Natural killer cell (primary cell): Measurements from ENCODE around the gene MT1X. TPM values are rescaled to one million over a fixed set of nuclear protein-coding genes. Genes with fewer than 3 reads are reported as not detected.

Source experiments
- ATAC-seq, 3 donors: fragments of 150-1000 bp in 2 of 3; fragments of 200-7000 bp in 1 of 3; cut with Tn5 transposase; 1 replicate in 1 of 3; 2 replicates in 2 of 3; pipeline ENCODE4 v1.10.0; 2021; ENCODE audit warnings: mild to moderate bottlenecking in 2 of 3, moderate library complexity in 2 of 3
- DNase-seq, 2 donors: peaks; one replicate each; pipeline versions ENCODE4 v3.0.0 to v3.0.0-alpha.2; 2013 to 2021; ENCODE audit warnings: mixed read lengths in 1 of 2
- H3K27ac ChIP-seq: one replicate; pipeline ENCODE4 v1.5.1; 2013; ENCODE audit warnings: mild to moderate bottlenecking, low read length
- H3K27me3 ChIP-seq: one replicate; pipeline ENCODE4 v1.6.1; 2013; ENCODE audit warnings: low read length; ENCODE audit not compliant: control insufficient read depth, insufficient read depth
- H3K36me3 ChIP-seq: one replicate; pipeline ENCODE4 v1.6.1; 2013; ENCODE audit warnings: low read length; ENCODE audit not compliant: control insufficient read depth, insufficient read depth
- H3K4me1 ChIP-seq: one replicate; pipeline ENCODE4 v1.6.1; 2013; ENCODE audit warnings: low read length; ENCODE audit not compliant: control insufficient read depth, insufficient read depth
- H3K4me3 ChIP-seq: one replicate; pipeline ENCODE4 v1.5.1; 2013; ENCODE audit warnings: low read length
- H3K9me3 ChIP-seq: one replicate; pipeline ENCODE4 v1.6.1; 2013; ENCODE audit warnings: low read length; ENCODE audit not compliant: control insufficient read depth, insufficient read depth
- H3K27ac Mint-ChIP-seq, 2 donors: one replicate each; pipeline ENCODE4 v1.8.0; 2022; ENCODE audit warnings: mild to moderate bottlenecking in 2 of 2, mixed read lengths in 2 of 2, moderate library complexity in 1 of 2
- H3K27me3 Mint-ChIP-seq, 2 donors: one replicate each; pipeline ENCODE4 v1.8.0; 2022; ENCODE audit warnings: low read depth in 2 of 2, mixed read lengths in 2 of 2
- H3K36me3 Mint-ChIP-seq: one replicate; pipeline ENCODE4 v1.8.0; 2022; ENCODE audit warnings: mixed read lengths
- H3K4me1 Mint-ChIP-seq, 2 donors: one replicate each; pipeline ENCODE4 v1.8.0; 2022; ENCODE audit warnings: mixed read lengths in 2 of 2
- H3K4me3 Mint-ChIP-seq: one replicate; pipeline ENCODE4 v1.8.0; 2022; ENCODE audit warnings: mild to moderate bottlenecking, moderate library complexity, mixed read lengths
- H3K9me3 Mint-ChIP-seq, 2 donors: one replicate each; pipeline ENCODE4 v1.8.0; 2022; ENCODE audit warnings: mixed read lengths in 2 of 2
- CTCF ChIP-seq: fragments of 200-600 bp; IDR thresholded peaks from one replicate; pipeline ENCODE4 v1.8.0; 2022; ENCODE audit warnings: antibody characterized with exemption
- WGBS: methylation state at CpG from one replicate; pipeline ENCODE4 v1.1.7; 2013; ENCODE audit warnings: missing lambda C conversion rate; ENCODE audit not compliant: insufficient coverage; 5-methylcytosine and 5-hydroxymethylcytosine counted together
- intact Hi-C: fragments of 100-400 bp; cut with micrococcal nuclease; formaldehyde crosslinking; loops from one replicate; pipeline ENCODE4 v1.14.2; 2022
- total RNA-seq, 4 donors: library from RNA; stranded (reverse); fragments of 120-200 nt in 1 of 4; gene quantifications; one replicate each; pipeline versions ENCODE4 v1.2.3 to v1.2.4, GENCODE V29; 2013 to 2022

The MT1X gene
- total RNA-seq, 3 donors from 2014 or later (not counting 1 experiment from before 2014, with no cell fraction given), result 17.6 to 23.1 (median 20.0) TPM

DNA sequence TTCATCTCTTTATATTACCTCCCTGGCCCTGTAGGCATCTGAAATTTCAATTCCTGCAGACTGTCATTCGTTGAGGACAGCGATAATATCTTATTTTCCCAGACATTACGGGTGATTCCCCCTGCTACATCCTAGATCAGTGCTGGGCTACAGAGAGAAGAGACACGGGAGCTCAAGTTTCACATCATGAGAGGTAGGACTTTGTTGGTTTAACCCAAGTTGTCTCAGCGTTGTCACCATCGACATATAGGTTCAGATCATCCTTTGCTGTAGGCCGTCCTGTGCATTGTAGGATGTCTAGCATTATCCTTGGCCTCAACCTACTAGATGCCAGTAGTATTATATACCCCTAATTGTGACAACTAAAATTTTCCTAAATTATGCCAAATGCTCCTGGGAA lies 19.3 kb downstream of the MT1X start:
- DNase-seq, result no peak
- Mint-ChIP-seq H3K27ac (no peak overlapping the region), H3K36me3 (no peaks in the 10 kb centered on the region), H3K4me3 (no peak overlapping the region), H3K9me3 (no peaks in the 10 kb centered on the region), H3K4me1 (peaks cover 0 to 7% of the 10 kb centered on the region in 2 donors), H3K27me3 (no peaks in the 10 kb centered on the region)
- Histone ChIP-seq H3K27me3 (no peaks in the 10 kb centered on the region), H3K4me3 (no peak overlapping the region), H3K4me1 (no peaks in the 10 kb centered on the region), H3K27ac (no peak overlapping the region), H3K9me3 (peaks cover 3% of the 10 kb centered on the region), H3K36me3 (no peaks in the 10 kb centered on the region)
- WGBS, result 89% methylated on average over 7 of the region's 7 CpGs
- ATAC-seq, result no peak
- intact Hi-C loops, result loop anchor here (5.0 kb wide), 1 partner anchor 754 kb away; no protein-coding TSS in a partner anchor
- TF ChIP-seq CTCF, result no peak

GRCh38 chr16:56702836-56703235 lies 20.6 kb downstream of the MT1X start:
- Mint-ChIP-seq H3K36me3 (no peaks in the 10 kb centered on the region), H3K4me3 (no peak overlapping the region), H3K27me3 (no peaks in the 10 kb centered on the region), H3K4me1 (peaks cover 0 to 7% of the 10 kb centered on the region in 2 donors), H3K9me3 (no peaks in the 10 kb centered on the region), H3K27ac (no peak overlapping the region)
- Histone ChIP-seq H3K4me1 (no peaks in the 10 kb centered on the region), H3K36me3 (no peaks in the 10 kb centered on the region), H3K27me3 (no peaks in the 10 kb centered on the region), H3K9me3 (no peaks in the 10 kb centered on the region), H3K4me3 (no peak overlapping the region), H3K27ac (no peak overlapping the region)
- no peak for TF ChIP-seq CTCF
- intact Hi-C loops, result loop anchor here (1.0 to 5.0 kb wide), 4 partner anchors 28 to 756 kb away; partner anchors contain the start of gene NUP93
- DNase-seq, result no peak
- 100% methylated on average over 3 of the region's 5 CpGs for WGBS
- ATAC-seq, result no peak

DNA sequence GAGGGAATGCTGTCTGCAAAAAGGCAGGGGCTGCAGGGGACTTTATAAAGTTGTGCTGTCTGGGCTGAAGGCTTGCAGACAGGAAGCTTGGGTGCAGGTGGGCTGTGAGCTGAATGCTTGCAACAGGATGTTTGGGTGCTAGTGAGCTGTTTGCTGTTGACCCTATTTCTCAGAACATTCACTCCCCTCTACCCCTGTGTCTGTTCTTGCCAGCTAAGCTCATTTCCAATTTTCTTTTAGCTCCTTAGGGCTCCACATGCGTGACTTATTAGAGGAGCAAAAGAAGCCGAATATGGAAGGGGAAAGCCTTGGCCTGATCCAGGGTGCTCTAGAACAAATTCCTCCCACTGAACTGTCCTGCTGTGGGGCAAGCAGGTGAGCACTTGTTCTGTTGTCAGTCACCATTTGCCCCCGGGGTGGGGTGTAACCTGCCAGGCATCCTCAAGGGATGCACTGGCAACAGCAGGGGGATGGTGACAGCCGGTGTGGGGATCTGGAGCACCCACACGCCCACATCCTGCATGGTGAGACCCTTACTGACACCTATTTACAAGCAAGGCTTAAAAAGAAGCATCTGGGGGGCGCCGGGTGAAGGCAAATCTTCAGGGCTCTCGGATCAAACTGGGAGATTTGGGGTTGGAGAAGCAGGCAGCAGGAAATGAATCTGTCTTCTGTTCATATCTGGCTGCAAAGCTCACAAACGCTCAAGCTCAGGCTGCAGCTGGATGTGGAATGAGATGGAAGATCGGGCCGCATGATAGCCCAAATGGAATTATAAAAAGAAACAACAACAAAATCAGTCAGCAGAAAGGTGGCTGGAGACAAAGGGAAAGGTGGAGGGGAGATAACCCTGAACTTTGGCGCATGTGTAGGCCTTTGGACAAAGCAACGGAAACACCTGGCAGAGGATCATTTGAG lies 26.5 kb downstream of the MT1X start:
- Histone ChIP-seq H3K27ac (no peak overlapping the region), H3K36me3 (no peaks in the 10 kb centered on the region), H3K27me3 (no peaks in the 10 kb centered on the region), H3K9me3 (no peaks in the 10 kb centered on the region), H3K4me1 (peaks cover 13% of the 10 kb centered on the region), H3K4me3 (no peak overlapping the region)
- WGBS, result 64% methylated on average over 13 of the region's 13 CpGs
- no peaks in the 10 kb centered on the region for H3K36me3 Mint-ChIP-seq
- DNase-seq (peak in 1 of 2 donors; percentile 65), ATAC-seq (peak in 2 of 3 donors; percentile 36 to 40)
- H3K27me3 Mint-ChIP-seq, result no peaks in the 10 kb centered on the region
- H3K4me1 Mint-ChIP-seq, result peaks cover 6 to 12% of the 10 kb centered on the region in 2 donors
- intact Hi-C loops, result no loop called here
- peak overlapping the region; percentile 28 for H3K4me3 Mint-ChIP-seq
- TF ChIP-seq CTCF, result no peak
- H3K27ac Mint-ChIP-seq, result no peak overlapping the region
- H3K9me3 Mint-ChIP-seq, result no peaks in the 10 kb centered on the region
